OCI-LY7 (cell line): ENCODE results near the gene AHCYL1.

Experiments
- EZH2phosphoT487 ChIP-seq: fragments of 200-600 bp; sonication (generic); IDR thresholded peaks from 2 replicates; pipeline ENCODE4 v1.6.1; 2018; ENCODE audit warnings: low read depth, borderline replicate concordance, mild to moderate bottlenecking, mixed run types, antibody characterized with exemption, low read length, moderate library complexity, mixed read lengths
- TF ChIP-seq, protein P1 (sequence below): fragments of 200-600 bp; sonication (generic); conservative IDR thresholded peaks from 2 replicates; pipeline ENCODE4 v1.5.1; 2014; ENCODE audit warnings: mild to moderate bottlenecking, antibody characterized with exemption, low read length, moderate library complexity, mixed read lengths

DNA sequence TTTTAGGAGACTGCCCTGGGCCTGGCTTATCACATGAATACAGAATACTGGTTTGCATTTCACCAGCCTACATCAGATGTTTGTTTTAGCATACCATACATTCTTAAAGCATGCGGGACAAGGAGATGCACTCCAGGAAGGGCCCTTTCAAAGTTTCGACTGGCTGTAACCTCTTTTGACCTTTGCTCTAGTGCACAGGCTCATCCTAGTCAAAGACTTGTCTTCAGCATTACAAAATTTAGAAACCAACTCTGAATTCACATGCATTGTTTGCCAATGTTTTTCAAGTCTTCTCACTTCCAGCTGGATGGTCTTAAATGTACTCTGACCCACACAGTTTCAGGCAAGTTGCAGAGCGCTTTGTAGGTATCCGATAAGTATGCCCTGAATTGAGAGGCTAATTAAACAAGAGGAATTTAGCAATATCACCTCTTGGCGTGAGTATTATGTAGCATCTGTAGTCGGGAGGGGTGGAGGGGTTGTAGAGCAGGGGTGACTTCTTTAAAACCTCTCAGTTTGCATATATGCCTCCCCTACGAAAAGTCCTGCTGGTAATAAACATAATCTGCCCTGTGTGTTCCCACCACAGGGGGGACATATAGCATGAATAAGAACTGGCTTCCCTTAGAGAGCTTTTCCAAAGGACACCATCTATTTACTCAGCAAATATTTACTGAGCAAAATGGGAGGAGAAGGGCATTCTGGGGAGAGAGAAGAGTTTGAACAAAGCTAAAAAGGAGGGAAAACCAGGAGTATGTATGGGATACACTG is 24.4 kb upstream of the AHCYL1 start:
- TF ChIP-seq, protein P1, sequence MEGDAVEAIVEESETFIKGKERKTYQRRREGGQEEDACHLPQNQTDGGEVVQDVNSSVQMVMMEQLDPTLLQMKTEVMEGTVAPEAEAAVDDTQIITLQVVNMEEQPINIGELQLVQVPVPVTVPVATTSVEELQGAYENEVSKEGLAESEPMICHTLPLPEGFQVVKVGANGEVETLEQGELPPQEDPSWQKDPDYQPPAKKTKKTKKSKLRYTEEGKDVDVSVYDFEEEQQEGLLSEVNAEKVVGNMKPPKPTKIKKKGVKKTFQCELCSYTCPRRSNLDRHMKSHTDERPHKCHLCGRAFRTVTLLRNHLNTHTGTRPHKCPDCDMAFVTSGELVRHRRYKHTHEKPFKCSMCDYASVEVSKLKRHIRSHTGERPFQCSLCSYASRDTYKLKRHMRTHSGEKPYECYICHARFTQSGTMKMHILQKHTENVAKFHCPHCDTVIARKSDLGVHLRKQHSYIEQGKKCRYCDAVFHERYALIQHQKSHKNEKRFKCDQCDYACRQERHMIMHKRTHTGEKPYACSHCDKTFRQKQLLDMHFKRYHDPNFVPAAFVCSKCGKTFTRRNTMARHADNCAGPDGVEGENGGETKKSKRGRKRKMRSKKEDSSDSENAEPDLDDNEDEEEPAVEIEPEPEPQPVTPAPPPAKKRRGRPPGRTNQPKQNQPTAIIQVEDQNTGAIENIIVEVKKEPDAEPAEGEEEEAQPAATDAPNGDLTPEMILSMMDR, result no peak
- no peak for TF ChIP-seq EZH2phosphoT487
